Mammary epithelial cell (primary cell): ENCODE results near the gene HSBP1L1.

Experiments used
- EZH2 ChIP-seq: IDR thresholded peaks from 2 replicates; pipeline ENCODE4 v1.6.1; 2012; ENCODE audit warnings: low read length, inconsistent platforms, borderline replicate concordance
- TF ChIP-seq, protein P1 (sequence below), 2 donors: IDR thresholded peaks in 1 of 2; conservative IDR thresholded peaks in 1 of 2; 2 replicates each; pipeline ENCODE4 v1.5.1; 2011 to 2012; ENCODE audit warnings: inconsistent platforms in 2 of 2, low read length in 2 of 2, mild to moderate bottlenecking in 2 of 2, control low read depth in 1 of 2, low read depth in 1 of 2; ENCODE audit not compliant: insufficient read depth in 1 of 2; ENCODE audit errors: extremely low read depth in 1 of 2

DNA sequence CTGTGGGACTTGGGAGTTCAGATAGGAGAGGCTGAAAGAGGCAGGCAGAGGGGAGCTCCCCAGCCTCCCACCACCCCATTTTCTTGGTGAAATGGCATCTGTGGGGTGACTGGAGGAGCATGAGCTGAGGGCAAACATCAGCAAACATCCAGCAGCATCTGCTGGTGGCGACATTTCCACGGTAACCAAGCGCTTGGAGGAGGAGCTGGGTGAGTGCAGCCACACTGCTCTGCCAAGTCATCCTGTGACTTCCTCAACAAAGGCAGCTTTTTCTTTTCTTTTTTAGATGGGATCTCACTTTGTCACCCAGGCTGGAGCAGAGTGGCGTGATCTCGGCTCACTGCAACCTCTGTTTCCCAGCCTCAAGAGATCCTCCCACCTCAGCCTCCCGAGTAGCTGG lies 18.3 kb downstream of the HSBP1L1 start:
- TF ChIP-seq, protein P1, sequence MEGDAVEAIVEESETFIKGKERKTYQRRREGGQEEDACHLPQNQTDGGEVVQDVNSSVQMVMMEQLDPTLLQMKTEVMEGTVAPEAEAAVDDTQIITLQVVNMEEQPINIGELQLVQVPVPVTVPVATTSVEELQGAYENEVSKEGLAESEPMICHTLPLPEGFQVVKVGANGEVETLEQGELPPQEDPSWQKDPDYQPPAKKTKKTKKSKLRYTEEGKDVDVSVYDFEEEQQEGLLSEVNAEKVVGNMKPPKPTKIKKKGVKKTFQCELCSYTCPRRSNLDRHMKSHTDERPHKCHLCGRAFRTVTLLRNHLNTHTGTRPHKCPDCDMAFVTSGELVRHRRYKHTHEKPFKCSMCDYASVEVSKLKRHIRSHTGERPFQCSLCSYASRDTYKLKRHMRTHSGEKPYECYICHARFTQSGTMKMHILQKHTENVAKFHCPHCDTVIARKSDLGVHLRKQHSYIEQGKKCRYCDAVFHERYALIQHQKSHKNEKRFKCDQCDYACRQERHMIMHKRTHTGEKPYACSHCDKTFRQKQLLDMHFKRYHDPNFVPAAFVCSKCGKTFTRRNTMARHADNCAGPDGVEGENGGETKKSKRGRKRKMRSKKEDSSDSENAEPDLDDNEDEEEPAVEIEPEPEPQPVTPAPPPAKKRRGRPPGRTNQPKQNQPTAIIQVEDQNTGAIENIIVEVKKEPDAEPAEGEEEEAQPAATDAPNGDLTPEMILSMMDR (conservative IDR thresholded peaks at IDR 0.05 in 1 of 2, IDR thresholded peaks at IDR 0.05 in 1 of 2; ENCODE audit: extremely low read depth in 1 of 2, insufficient read depth in 1 of 2, low read depth in 1 of 2, low read length in 2 of 2) = no peak
- TF ChIP-seq EZH2 = no peak
